HG03521 (cell line): ENCODE measurements around the gene ANTXR2.
A peak's percentile ranks its signal among the peaks of the same experiment; 100 is the strongest.

Source experiments
- ATAC-seq: cut with Tn5 transposase; IDR thresholded peaks from one replicate; pipeline ENCODE4 v1.9.1; 2021; ENCODE audit warnings: mild to moderate bottlenecking, moderate library complexity; ENCODE audit not compliant: unreplicated experiment

Gene ANTXR2

DNA sequence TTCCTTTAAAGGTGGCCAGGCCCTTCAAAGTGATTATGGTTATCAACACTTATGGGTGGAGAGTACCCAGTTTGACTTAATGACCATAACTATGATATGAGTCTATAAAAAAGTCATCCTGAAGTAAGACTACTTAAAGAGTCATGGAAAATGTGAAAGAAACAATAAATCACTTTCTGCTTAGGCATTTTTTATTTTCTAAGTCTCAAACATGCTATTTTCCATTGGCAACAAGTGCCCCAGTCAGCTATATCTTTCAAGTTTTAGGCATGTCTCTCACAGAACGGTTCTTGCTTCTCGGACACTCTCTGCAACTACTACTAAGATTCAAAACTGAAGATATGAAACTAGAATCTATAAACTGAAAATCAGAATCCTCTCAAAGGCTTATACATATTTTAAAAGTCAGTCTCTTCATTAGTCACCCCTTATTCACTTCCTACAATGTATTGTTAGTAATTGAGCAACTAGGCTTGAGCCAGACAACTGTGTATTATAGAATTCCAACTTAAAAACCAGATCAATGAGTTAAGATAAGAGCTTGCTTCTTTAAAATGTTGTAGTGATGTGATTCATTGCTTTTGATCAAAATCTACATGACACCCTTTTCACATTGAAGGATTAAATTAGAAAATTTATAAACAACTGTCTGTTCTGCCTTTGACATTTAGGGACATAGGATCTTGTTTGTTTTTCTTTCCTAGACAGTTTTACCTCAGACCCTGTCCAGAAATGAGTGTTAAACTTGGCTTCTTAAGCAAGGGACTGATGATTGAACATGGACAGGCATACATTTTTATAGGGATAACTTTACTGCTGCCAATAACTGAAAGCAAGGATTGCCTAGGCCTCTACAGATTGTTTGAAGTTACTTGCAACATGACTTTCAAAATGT is 2.9 kb downstream of the ANTXR2 start:
- peak; percentile 16 for ATAC-seq

DNA sequence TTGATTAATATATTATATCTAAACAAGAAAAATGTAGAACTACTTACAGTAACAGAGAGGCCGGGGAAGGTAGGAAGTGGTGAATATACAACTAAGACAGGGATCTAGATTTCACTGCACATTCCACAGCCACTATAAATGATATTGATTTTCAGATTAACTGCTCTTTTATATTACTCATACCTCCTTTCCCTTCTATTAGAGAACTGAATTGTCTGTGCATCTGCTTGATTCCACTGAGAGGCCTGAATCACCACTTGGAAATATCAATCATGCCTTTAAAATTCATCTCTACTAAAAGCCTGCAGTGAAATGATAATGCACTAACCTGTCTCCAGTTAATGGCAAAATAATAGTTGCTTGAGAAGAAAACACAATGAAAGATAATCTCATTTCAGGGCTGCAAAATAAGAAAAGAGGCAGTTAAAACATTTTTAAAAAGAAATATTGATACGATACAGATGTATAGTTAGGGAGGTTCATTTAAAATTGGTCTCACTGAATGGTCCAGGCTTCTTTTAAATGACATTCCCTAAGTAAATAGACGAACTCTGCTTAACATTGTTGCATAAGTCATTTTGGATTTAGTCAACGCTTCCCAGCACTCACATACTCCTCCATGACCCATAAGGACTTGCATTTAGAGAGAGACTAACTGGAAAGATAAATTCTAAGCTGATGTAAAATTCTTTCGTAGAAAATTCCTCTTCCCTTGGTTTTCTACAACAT is 3.8 kb downstream of the ANTXR2 start:
- ATAC-seq: no peak

DNA sequence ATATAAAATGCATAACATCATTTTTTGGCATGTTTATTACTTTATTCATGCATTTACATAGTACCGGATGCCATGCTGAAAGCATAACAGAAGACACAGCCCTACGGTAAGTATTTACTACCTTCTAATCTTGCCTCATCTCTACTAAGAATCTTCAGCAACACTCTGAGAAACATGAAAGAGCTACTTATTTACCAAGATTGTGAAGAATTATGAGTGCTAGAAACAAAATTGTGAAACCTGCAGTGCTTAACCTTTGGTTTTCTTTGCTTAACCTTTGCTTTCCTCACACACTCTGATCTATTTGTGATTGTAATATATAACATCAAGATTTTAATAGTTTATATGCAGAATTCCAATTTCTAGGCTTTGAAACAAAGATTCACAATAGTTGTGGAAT is 7.4 kb downstream of the ANTXR2 start:
- no peak for ATAC-seq

DNA sequence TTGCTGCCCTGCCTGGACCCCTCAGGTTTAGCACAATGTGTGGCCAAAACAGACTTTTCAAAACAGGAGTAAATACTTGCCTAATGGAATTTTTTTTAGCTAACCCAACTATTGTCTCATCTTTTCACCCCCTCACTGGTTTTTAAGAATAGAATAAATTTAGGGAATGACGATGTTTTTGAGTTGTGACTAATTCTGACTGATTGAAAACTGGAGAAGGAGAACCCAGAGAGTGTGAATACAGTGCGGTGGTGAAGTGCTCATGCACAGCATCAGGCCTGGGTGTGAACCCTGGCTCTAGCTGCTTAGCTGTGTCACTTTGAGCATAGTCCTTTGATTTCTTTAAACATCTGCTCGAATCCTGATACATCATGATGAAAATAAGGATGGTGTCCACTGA is 10.5 kb downstream of the ANTXR2 start:
- no peak for ATAC-seq

DNA sequence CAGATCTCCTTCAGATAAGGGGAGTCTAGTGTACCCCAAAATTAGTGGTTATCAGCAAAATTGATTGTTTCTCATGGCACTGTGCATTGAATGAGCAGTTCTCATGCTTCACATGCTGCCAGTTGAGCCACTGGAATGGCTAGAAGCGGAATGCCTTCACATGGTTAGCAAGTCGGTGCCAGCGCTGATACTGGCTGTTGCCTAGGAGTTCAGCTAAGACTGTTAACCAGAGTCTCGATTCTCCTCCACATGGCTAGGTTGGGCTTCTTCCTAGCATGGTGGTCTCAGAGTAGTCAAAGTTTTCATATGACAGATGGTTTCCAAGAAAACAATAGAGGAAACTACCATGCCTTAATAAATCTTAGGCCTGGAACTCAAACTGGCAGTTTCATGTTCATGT is 12.2 kb downstream of the ANTXR2 start:
- no peak for ATAC-seq

DNA sequence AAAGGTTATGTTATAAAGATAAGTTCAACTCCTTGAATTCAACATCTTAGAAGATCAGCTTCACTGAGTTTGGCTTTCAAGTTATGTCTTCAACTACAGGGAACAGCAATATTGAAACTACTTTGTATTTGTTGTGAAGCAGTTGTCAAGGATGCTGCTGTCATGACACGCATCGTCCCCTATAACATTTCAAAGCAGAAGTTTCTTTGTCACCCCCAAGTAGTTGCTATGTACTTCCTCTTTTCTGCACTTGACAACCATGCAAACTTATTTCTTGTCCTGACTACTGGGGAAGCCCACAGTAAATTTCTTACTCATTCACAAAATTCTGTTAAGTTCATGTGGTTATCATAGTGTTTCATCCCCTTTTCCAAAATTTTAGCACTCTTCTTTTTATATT is 14.3 kb downstream of the ANTXR2 start:
- ATAC-seq: peak; percentile 98

DNA sequence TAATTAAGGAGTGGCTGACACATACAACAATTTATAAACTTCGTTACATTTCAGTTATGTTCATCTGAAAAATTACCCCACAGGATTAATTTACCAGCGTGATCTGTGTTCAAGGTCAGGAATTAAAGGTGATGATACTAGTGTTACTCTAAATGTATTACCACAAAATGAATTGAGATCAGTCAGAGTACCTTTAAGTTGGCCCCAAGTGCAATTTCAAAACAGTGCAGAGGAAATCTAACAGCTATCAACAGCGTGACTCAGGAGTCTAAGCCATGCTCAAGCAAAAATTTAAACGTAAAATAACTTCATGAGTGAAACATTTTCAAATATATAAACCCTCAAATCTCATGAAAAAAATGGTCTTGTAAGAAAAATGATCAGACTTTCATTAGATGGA is 18.7 kb downstream of the ANTXR2 start:
- no peak for ATAC-seq

DNA sequence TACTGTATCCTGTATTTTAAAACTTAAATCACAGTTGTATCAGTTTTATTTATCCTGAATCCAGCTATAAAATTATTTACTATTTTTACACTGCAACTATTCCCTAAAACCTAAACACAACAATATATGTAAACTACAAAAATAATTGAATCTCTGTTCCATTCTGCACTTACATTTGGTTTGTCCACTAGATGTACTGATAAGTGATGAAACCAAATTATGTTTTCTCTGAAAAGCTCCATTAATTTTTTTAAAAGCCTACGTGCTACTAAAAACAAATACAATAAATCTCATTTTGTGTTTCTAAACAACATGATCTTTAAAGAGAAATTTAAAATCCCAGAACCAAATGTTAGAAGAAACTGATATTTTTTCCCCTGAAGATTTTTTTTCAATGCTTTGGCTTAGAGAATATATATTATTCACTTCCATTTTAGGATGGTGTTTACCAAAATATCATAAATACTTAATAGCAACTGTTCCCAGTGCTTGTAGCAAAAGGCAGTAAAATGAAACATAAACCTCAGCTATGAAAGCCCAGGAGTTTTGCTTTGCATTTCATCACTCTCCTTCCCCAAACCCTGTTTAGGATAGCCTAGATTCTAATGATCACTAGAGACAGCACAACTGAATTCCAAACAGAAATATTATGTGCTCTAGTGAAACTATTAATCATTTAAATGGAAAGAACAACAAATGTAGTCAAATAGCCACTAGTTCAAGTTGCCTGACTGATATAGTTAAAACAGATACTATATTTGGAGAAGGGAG is 19.7 kb downstream of the ANTXR2 start:
- no peak for ATAC-seq

DNA sequence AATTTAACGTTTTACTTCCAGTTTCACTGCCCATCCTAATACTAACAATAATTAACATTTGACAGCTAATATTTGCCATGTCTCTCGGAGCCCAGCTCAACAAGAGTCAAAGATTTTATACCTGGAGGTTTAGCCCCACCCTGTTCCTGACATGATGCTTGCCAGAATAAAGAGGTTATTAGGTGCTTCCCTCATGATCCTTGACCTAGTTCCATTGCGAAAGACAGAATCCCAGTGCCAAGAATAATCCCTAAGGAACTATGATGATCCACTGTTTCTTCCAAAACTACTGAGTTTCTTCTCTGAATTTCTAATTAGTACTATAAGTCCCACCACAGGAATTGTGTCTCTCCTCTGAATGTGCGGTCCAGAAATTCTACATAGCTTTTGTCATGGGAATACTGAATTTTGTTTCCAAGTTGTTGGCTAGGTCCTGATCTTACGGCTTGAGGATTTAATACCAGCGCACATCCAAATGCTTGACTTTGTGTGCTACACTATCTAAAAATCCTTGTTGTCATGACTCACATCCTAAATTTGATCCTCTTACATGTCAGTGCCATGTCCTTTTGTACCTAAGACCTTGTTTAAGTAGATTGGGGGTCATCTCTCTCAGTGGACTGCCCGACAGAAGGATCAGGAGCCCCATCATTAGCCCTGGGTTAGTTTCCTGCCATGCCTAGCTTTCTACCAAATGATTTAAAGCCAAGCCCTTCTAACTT is 23.1 kb downstream of the ANTXR2 start:
- ATAC-seq: no peak

DNA sequence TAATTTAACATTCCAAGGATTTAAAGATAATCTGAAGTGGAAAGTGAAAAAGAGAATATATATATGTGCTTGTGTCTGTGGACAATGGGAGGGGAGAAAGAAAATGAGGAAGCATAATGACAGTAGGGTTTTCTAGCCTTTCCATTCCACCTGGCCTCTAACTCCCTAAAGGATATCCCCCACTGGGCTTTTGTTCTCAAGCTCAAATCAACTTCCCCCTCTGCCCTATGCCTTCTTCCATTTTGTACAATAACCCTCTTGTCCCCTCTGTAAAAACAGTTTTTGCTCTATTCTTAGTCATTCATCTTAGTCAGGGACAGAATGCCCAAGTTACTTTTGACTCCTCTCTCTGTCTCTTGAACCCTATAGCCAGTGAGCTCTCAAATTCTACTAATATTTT is 23.6 kb downstream of the ANTXR2 start:
- ATAC-seq: no peak

DNA sequence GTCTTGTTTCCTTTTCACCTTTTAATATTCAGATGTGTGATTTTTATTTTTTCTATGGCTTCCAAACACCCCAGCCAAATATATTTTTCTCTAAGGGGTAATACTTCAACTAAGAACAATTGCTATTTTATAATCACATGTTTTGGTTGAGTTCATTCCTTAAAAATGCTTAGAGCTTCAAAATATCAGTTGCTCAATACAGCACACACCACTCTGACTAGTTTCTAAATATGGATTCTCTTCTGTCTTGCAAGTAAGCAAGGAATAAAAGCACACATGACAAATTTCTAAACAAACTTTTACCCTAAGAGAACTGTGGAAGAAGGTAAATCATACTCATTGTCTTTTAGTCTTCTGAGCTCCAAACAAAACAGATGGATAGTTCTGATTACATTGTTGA is 27.2 kb downstream of the ANTXR2 start:
- ATAC-seq: no peak

DNA sequence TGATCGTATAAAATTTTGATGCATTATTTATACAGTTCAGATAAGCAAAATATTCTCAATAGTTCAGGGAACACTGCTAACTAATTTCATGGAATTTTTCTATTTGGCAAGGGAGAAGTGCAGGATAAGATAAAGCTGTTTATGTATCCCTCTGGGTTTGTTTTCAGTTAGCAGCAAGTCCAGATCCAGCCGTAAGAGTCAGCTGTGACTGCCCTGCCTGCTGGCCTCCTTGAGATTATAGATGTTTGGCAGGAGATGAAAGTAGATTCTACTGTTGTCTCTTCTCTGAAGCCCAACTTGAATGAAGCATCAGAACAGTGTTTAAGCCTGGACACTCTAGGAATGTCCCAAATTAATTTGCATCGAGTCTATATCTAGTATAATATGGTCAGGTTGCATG is 29.5 kb downstream of the ANTXR2 start:
- ATAC-seq: no peak

DNA sequence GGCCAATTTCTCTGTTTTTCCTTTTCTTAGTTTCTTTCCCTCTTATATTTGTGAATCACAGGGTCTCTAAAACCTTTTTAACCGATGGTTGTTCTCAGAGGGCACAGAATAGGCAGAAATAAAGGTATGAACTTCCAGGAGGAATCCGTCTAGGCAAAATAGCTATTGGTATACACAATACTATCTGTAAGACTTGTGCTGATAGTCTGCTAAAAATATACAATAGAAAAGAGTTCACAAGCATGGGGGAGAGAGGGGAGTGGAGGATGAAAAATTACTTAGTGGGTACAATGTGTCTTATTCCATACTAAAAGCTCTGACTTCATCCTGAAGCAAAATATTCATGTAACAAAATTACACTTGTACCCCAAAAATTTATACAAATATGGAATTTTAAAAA is 30.2 kb downstream of the ANTXR2 start:
- no peak for ATAC-seq

DNA sequence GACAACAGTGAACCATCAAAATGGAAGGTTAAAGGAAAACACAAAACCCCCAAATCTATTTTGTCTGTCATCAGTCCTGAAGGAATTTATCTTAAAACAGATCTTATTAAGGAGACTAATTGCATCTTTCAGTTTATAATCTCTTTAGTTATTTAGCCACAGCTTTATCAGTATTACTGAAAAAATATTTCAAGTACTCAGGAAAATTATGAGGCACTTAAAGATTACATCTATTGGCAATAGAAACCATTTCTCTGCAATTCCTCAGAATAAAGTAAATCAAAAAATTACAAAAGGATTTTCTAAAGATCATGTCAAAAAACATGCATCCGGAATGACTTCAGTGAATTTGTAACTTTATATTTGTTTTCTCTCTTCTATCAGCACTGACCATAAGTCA is 35.2 kb downstream of the ANTXR2 start:
- no peak for ATAC-seq

DNA sequence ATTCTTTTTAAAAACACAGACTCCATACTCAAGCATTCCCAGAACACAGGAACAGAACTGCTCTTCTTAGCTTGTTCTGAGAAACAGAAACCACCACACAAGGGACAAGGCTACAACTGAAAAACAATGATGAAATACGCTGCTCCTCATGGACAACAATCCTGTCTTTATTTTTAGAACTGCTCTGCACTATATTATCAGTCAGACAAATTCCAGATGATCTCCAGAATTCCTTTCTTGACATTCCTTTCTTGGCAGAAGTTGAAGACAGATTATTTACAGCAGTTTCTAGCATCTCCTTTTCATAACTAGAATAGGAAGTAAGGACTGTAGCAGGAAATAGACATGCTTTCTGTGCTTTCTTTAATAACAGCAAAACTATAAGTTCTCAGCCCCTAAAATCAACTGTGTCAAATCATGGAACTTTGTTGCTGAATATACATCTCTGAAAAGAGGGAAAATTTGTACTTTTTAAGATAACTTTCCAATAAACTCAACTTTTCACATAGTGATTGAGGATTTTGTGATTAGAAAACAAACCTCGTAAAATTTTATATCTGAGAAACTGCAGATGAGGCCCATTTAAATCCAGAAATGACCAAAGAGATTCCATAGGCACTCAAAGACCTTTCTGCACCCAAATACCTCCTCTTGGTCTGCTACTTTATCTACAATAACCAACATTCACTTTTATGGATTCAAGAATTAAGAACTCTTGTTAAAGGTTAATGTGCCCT is 35.9 kb downstream of the ANTXR2 start:
- ATAC-seq: no peak

DNA sequence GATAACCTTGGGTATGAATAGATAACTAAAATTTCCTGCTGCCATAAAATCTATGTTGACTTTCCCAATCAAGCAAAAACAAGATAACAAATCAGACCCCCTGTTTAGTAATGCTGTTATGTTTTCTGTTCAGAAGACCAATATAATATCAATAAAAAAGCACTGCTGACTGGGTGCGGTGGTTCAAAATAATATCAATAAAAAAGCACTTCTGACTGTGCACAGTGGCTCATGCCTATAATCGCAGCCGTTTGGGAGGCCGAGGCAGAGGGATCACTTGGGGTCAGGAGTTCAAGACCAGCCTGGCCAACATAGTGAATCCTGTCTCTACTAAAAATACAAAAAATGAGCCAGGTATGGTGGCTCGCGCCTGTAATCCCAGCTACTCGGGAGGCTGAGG is 36.7 kb downstream of the ANTXR2 start:
- no peak for ATAC-seq

DNA sequence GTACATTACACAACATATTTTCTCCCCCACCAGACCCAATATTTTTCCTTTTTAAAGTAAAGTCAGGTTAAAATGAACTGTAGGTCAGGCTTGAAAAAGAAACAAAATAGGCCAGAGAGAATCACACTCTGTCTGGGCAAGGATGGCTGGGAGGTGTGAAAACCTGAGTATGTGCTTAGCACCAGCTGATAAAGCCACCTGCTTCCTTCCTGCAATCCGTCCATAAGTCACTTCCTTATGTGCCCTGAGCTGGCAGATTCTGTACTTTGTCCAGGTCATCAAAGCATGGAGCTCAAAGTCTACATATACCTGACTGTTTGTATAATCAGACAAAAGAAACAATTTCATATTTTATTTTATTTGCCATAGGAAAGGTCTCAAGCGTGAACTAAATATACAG is 37.7 kb downstream of the ANTXR2 start:
- no peak for ATAC-seq

DNA sequence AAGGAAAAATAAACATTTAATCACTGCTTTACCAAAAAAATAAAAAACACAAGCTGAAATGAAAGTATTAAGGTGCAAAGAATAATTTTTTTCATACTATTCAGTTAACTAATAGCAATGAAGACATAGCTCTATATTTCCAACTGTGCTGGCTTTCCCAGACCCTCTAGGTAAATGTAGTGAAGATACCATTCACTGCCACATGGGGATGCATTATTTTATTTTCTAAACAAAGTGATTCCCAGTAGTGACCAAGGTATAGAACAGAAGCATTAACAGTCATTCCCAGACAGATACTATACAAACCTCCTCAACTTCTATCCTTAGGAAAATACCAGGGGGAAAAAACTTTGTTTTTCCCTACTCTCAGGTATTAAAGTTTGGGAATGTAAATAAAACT is 39.4 kb downstream of the ANTXR2 start:
- no peak for ATAC-seq

DNA sequence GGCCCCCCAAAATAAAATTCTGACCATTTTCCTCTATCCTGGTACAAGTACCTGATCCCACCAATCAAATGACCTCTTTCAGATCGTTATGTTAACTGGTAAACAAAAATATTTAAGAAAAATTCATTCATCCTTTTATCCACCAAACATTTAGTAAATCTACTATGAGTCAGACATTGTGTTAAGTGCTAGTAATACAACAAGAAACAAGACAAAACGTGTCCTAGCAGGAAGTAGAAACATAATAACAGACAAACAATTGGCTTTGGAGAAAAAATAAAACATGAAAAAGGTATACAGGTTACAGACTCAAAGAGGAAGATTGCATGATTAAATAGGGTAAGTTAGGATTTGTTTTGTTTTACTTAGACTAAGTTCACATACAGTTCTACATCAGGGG is 43.7 kb downstream of the ANTXR2 start:
- ATAC-seq: no peak

DNA sequence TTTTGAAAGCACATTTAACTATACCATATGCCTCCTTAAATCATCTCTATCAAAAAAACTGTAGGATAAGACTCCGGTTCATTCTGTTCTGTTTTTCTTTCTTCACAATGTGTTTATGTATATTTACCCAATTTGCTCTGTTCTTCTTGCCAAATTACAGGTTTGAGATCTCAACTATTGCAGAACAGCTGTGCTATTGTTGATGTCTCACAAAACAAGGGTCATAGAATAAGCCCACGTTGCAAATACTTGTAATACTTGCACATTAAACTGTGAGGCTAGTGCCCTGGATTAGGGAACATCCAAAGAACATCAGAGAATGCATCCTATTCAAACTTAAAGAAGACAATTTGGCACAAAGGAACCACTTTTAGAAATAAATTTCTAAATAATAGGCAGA is 45.4 kb downstream of the ANTXR2 start:
- no peak for ATAC-seq
